Endothelial cell of umbilical vein (primary cell): ENCODE measurements around the gene HIVEP3. TPM values are rescaled to one million over a fixed set of nuclear protein-coding genes. Genes with fewer than 3 reads are reported as not detected.

ENCODE experiments used
- BruUV-seq: library from RNA; stranded (reverse); fragments of 400-500 nt; replicated peaks from 2 replicates; lab custom pipeline; 2021; lab: Mats Ljungman, UMichigan
- CTCF ChIA-PET: fragments of 300-600, 350-600 bp; sonication (Branson Sonifier 250); formaldehyde crosslinking; loops from one replicate; lab custom pipeline; 2021; ENCODE audit warnings: antibody characterized with exemption, inconsistent platforms; lab: Charles Lee
- POLR2A ChIA-PET: fragments of 300-600, 350-600 bp; sonication (Branson Sonifier 250); formaldehyde crosslinking; loops from one replicate; lab custom pipeline; 2021; ENCODE audit warnings: antibody characterized with exemption, inconsistent platforms; lab: Charles Lee
- DNase-seq: peaks from one replicate; pipeline ENCODE4 v3.0.0-alpha.2; 2011; ENCODE audit warnings: low read depth, low spot score
- FAIRE-seq: peaks from 2 replicates; lab custom pipeline; 2011; peaks lifted over from hg19 to GRCh38; lab: Jason Lieb, UNC
- H2AFZ ChIP-seq: 2 replicates; pipeline ENCODE4 v1.6.0; 2012; ENCODE audit warnings: low read depth, low read length, control low read depth, inconsistent platforms
- H3K27ac ChIP-seq: 2 replicates; pipeline ENCODE4 v1.5.1; 2011; ENCODE audit warnings: low read depth, mild to moderate bottlenecking, control low read depth, low read length, moderate library complexity; ENCODE audit not compliant: insufficient read depth
- H3K27me3 ChIP-seq, 2 experiments: 2 replicates each; pipeline versions ENCODE4 v1.6.0 to v1.6.1; 2011; ENCODE audit warnings: low read length in 2 of 2, mixed read lengths in 1 of 2; ENCODE audit not compliant: control insufficient read depth in 2 of 2, insufficient read depth in 2 of 2
- H3K36me3 ChIP-seq, 2 experiments: 2 replicates in 1 of 2; 3 replicates in 1 of 2; pipeline ENCODE4 v1.5.1; 2011; ENCODE audit warnings: low read length in 2 of 2, mild to moderate bottlenecking in 1 of 2, moderate library complexity in 1 of 2; ENCODE audit not compliant: control insufficient read depth in 2 of 2, insufficient read depth in 2 of 2; ENCODE audit errors: extremely low read depth in 1 of 2
- H3K4me1 ChIP-seq: 3 replicates; pipeline ENCODE4 v1.5.1; 2011; ENCODE audit warnings: mild to moderate bottlenecking, low read length; ENCODE audit not compliant: control insufficient read depth, insufficient read depth; ENCODE audit errors: extremely low read depth
- H3K4me2 ChIP-seq: 2 replicates; pipeline ENCODE4 v1.6.1; 2011; ENCODE audit warnings: low read length, control low read depth, mixed read lengths; ENCODE audit not compliant: insufficient read depth
- H3K4me3 ChIP-seq, 3 experiments: fragments of 200-600 bp in 1 of 3; sonication (generic), shearing (Covaris generic) in 1 of 3; replicated peaks in 1 of 3; 2 replicates each; pipeline ENCODE4 v1.5.1; 2011 to 2016; ENCODE audit warnings: control low read depth in 3 of 3, low read length in 3 of 3, mild to moderate bottlenecking in 2 of 3, inconsistent platforms in 1 of 3, low read depth in 1 of 3, moderate library complexity in 1 of 3; ENCODE audit not compliant: insufficient read depth in 1 of 3
- H3K79me2 ChIP-seq: 2 replicates; pipeline ENCODE4 v1.6.0; 2012; ENCODE audit warnings: low read length, inconsistent platforms; ENCODE audit not compliant: control insufficient read depth, insufficient read depth
- H3K9ac ChIP-seq: replicated peaks from 2 replicates; pipeline ENCODE3; 2011; ENCODE audit warnings: low read length, control low read depth; ENCODE audit not compliant: insufficient read depth; ENCODE audit errors: extremely low read depth
- H3K9me1 ChIP-seq: replicated peaks from 3 replicates; pipeline ENCODE4 v1.6.0; 2011; ENCODE audit warnings: mild to moderate bottlenecking, low read length; ENCODE audit not compliant: control insufficient read depth, insufficient read depth; ENCODE audit errors: extremely low read depth
- H3K9me3 ChIP-seq: replicated peaks from 2 replicates; pipeline ENCODE4 v1.5.1; 2012; ENCODE audit warnings: low read length, inconsistent platforms; ENCODE audit not compliant: control insufficient read depth, insufficient read depth
- H4K20me1 ChIP-seq: replicated peaks from 2 replicates; pipeline ENCODE3; 2011; ENCODE audit warnings: mild to moderate bottlenecking, low read length; ENCODE audit not compliant: control insufficient read depth, insufficient read depth; ENCODE audit errors: extremely low read depth
- EZH2 ChIP-seq: IDR thresholded peaks from 2 replicates; pipeline ENCODE4 v1.6.1; 2012; ENCODE audit warnings: borderline replicate concordance, low read depth, mild to moderate bottlenecking, moderate library complexity, low read length, inconsistent platforms; ENCODE audit not compliant: severe bottlenecking
- FOS ChIP-seq: IDR thresholded peaks from 2 replicates; pipeline ENCODE4 v1.6.1; 2011; ENCODE audit warnings: mild to moderate bottlenecking, low read length, moderate library complexity, borderline replicate concordance; ENCODE audit not compliant: insufficient read depth
- GATA2 ChIP-seq: IDR thresholded peaks from 2 replicates; pipeline ENCODE4 v1.7.0; 2011; ENCODE audit warnings: low read depth, mild to moderate bottlenecking, moderate library complexity, mixed read lengths, low read length; ENCODE audit not compliant: insufficient read length, insufficient read depth
- JUN ChIP-seq: IDR thresholded peaks from 2 replicates; pipeline ENCODE4 v1.6.1; 2011; ENCODE audit warnings: borderline replicate concordance, low read depth; ENCODE audit not compliant: insufficient read length, insufficient read depth
- MYC ChIP-seq: IDR thresholded peaks from one replicate; pipeline ENCODE4 v1.6.1; 2011; ENCODE audit warnings: mild to moderate bottlenecking, low read depth, low read length
- POLR2A ChIP-seq: IDR thresholded peaks from 2 replicates; pipeline ENCODE4 v1.6.1; 2012; ENCODE audit warnings: low read depth, mild to moderate bottlenecking, control low read depth, low read length
- POLR2AphosphoS5 ChIP-seq: IDR thresholded peaks from 2 replicates; pipeline ENCODE4 v1.6.1; 2012; ENCODE audit warnings: low read depth, mild to moderate bottlenecking, control low read depth, low read length, moderate library complexity; ENCODE audit not compliant: insufficient read depth
- dilution Hi-C: fragments of 300-500 bp; cut with MboI; formaldehyde crosslinking; loops from one replicate; pipeline ENCODE4 v1.15.0; 2019; ENCODE audit warnings: low sequenced_read_pairs; ENCODE audit not compliant: extremely low pct_ligation_motif_present
- intact Hi-C: fragments of 100-400 bp; cut with micrococcal nuclease; formaldehyde crosslinking; loops from one replicate; pipeline ENCODE4 v1.10.0; 2022
- polyA plus RNA-seq, 4 experiments: library from polyadenylated mRNA; depleted of rRNA in 3 of 4; stranded (reverse) in 3 of 4; unstranded in 1 of 4; fragments of >200 nt; gene quantifications; 2 replicates each; pipeline versions ENCODE4 v1.2.1 to v1.2.3, GENCODE V29; 2011 to 2012; ENCODE audit warnings: missing spikeins in 1 of 4
- total RNA-seq: library from RNA; stranded (reverse); gene quantifications from 2 replicates; pipeline ENCODE4 v1.2.3, GENCODE V29; 2021
- TF ChIP-seq, protein P1 (sequence below), 2 donors: IDR thresholded peaks; 1 replicate in 1 of 2; 2 replicates in 1 of 2; pipeline ENCODE4 v1.5.1; 2011; ENCODE audit warnings: low read length in 2 of 2, mild to moderate bottlenecking in 2 of 2, moderate library complexity in 2 of 2, control low read depth in 1 of 2, inconsistent platforms in 1 of 2, low read depth in 1 of 2; ENCODE audit not compliant: insufficient read depth in 1 of 2; ENCODE audit errors: extremely low read depth in 1 of 2
- TF ChIP-seq, protein P2 (sequence below): IDR thresholded peaks from 2 replicates; pipeline ENCODE4 v1.6.1; 2011; ENCODE audit not compliant: insufficient read depth, insufficient read length

The HIVEP3 gene
- total and polyA plus RNA-seq, 2 donors (not counting 3 experiments of a cell fraction or from before 2014, with no cell fraction given) = 3.4 to 4.0 TPM

DNA sequence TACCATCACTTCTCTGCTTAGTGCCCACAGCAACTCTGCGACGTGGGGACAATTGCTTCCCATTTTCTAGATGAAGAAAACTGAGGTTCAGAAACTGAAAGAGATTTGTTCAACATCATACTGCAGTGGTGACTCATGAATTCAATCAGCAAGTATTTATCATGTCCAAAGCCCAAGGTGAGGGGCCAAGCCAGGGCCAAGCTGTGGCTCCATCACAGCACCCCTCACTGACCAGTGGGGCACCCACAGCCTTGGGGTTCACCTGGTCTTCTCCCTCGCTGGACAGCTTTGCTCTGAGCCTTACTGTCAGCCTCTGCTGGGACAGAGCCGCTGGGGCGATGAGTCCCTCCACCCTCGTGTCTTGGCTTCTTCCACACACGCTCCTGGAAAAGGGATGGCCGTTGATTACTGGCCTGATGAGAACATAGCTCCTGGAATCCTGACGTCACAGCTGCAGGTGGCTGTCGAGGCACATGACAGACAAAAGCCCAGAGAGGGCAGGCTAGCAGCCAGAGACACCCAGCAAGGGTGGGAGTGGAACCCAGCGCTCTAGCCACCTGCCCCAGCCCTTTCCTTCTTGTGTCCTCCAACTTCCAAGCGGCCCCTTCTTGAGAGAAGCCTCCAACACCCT lies 440.5 kb downstream of the HIVEP3 start:
- Histone ChIP-seq H2AFZ (no peak overlapping the region), H3K4me1 (no peaks in the 10 kb centered on the region), H3K36me3 (no peaks in the 10 kb centered on the region), H4K20me1 (no peaks in the 10 kb centered on the region), H3K4me3 (no peak overlapping the region), H3K9me1 (no peaks in the 10 kb centered on the region), H3K27ac (no peak overlapping the region), H3K9ac (no peak overlapping the region), H3K4me2 (no peak overlapping the region), H3K27me3 (no peaks in the 10 kb centered on the region), H3K9me3 (no peaks in the 10 kb centered on the region), H3K79me2 (no peaks in the 10 kb centered on the region)
- FAIRE-seq (no peak), DNase-seq (no peak)
- ChIA-PET CTCF (interaction anchor here (4.2 kb wide), 1 partner anchor 14 kb away, joined by 16 read pairs; no protein-coding TSS in a partner anchor), POLR2A (no interaction called here)
- dilution Hi-C loops = no loop called here
- intact Hi-C loops = no loop called here
- no TSS peak for BruUV-seq
- TF ChIP-seq, protein P1, sequence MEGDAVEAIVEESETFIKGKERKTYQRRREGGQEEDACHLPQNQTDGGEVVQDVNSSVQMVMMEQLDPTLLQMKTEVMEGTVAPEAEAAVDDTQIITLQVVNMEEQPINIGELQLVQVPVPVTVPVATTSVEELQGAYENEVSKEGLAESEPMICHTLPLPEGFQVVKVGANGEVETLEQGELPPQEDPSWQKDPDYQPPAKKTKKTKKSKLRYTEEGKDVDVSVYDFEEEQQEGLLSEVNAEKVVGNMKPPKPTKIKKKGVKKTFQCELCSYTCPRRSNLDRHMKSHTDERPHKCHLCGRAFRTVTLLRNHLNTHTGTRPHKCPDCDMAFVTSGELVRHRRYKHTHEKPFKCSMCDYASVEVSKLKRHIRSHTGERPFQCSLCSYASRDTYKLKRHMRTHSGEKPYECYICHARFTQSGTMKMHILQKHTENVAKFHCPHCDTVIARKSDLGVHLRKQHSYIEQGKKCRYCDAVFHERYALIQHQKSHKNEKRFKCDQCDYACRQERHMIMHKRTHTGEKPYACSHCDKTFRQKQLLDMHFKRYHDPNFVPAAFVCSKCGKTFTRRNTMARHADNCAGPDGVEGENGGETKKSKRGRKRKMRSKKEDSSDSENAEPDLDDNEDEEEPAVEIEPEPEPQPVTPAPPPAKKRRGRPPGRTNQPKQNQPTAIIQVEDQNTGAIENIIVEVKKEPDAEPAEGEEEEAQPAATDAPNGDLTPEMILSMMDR (IDR thresholded peaks at IDR 0.05; ENCODE audit: extremely low read depth in 1 of 2, insufficient read depth in 1 of 2, low read depth in 1 of 2, low read length in 2 of 2) = no peak
- TF ChIP-seq, protein P2, sequence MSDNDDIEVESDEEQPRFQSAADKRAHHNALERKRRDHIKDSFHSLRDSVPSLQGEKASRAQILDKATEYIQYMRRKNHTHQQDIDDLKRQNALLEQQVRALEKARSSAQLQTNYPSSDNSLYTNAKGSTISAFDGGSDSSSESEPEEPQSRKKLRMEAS = no peak
- TF ChIP-seq POLR2A = no peak

DNA sequence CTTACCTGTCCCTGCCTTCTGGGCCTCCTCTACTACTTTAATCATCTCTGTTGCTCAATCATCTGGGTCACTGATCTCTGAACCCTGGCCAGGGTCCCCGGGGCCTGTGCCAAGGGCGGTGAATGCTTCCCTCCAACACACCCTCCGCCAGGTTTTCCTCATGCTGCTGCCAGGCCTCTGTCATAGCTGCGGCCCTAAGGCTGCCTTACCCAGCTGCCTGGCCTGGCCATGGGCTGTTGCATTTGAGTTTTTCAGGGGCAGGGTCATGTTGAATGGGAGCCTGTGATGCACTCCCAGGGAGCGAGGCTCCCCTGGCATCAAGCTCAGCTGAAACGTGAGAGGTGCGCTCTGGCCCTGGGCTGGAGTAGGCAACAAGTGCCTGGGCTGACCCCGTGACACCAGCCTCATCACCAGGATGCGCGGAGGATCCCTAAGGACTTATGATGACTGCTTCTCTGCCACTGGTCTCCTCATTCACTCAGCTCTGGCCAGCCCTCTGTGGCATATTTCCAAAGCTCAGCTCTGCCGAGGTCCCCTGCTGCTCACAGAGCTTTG lies 441.8 kb downstream of the HIVEP3 start:
- intact Hi-C loops (no loop called here), dilution Hi-C loops (no loop called here)
- no peak overlapping the region for H3K9ac ChIP-seq
- no peaks in the 10 kb centered on the region for H4K20me1 ChIP-seq
- no TSS peak for BruUV-seq
- no peaks in the 10 kb centered on the region for H3K79me2 ChIP-seq
- ChIA-PET POLR2A (no interaction called here), CTCF (interaction anchor here (0.7 to 4.2 kb wide), 14 partner anchors 9 to 209 kb away, joined by 3 to 16 read pairs (median 5); no protein-coding TSS in a partner anchor)
- no peaks in the 10 kb centered on the region for H3K9me3 ChIP-seq
- FAIRE-seq (no peak), DNase-seq (no peak)
- TF ChIP-seq MYC (no peak), EZH2 (no peak), JUN (no peak), POLR2A (no peak), FOS (no peak), POLR2AphosphoS5 (no peak), GATA2 (no peak)
- TF ChIP-seq, protein P2 = no peak
- TF ChIP-seq, protein P1 (IDR thresholded peaks at IDR 0.05; ENCODE audit: extremely low read depth in 1 of 2, insufficient read depth in 1 of 2, low read depth in 1 of 2, low read length in 2 of 2) = no peak
- H3K4me3 ChIP-seq = no peak overlapping the region
- no peak overlapping the region for H3K27ac ChIP-seq
- H3K4me2 ChIP-seq = no peak overlapping the region
- no peaks in the 10 kb centered on the region for H3K36me3 ChIP-seq
- no peaks in the 10 kb centered on the region for H3K4me1 ChIP-seq
- no peaks in the 10 kb centered on the region for H3K9me1 ChIP-seq
- H2AFZ ChIP-seq = no peak overlapping the region
- H3K27me3 ChIP-seq = no peaks in the 10 kb centered on the region
